Tibial artery (tissue), 4 donors: ENCODE data around the gene CEP131.

Experiments
- DNase-seq, 2 donors: peaks; one replicate each; pipeline ENCODE4 v3.0.0-alpha.2; 2019
- H3K27ac ChIP-seq, 2 donors: fragments of 200-600 bp; sonication (generic) in 1 of 2; 1 replicate in 1 of 2; 2 replicates in 1 of 2; pipeline ENCODE4 v1.5.1; 2018 to 2019; ENCODE audit warnings: mild to moderate bottlenecking in 1 of 2
- H3K27me3 ChIP-seq, 2 donors: fragments of 200-600 bp; sonication (generic) in 1 of 2; one replicate each; pipeline versions ENCODE4 v1.5.1 to v1.6.0; 2016 to 2019
- H3K36me3 ChIP-seq, 3 donors: fragments of 200-600 bp; sonication (generic) in 2 of 3; one replicate each; pipeline ENCODE4 v1.5.1; 2016 to 2019; ENCODE audit warnings: mild to moderate bottlenecking in 2 of 3
- H3K4me1 ChIP-seq, 4 donors: fragments of 200-600 bp; sonication (generic) in 2 of 4; 1 replicate in 3 of 4; 2 replicates in 1 of 4; pipeline ENCODE4 v1.5.1; 2016 to 2019
- H3K4me3 ChIP-seq, 2 donors: fragments of 200-600 bp; sonication (generic) in 1 of 2; 1 replicate in 1 of 2; 2 replicates in 1 of 2; pipeline ENCODE4 v1.5.1; 2018 to 2019; ENCODE audit warnings: mild to moderate bottlenecking in 2 of 2
- H3K9me3 ChIP-seq, 3 donors: fragments of 200-600 bp; sonication (generic) in 1 of 3; one replicate each; pipeline ENCODE4 v1.5.1; 2016 to 2019
- intact Hi-C: fragments of 100-400 bp; cut with DNase I; formaldehyde crosslinking; loops from one replicate; pipeline ENCODE4 v1.15.0; 2023; ENCODE audit warnings: low total_unique reads
- TF ChIP-seq, protein P1 (sequence below), 2 experiments: fragments of 200-600 bp in 1 of 2; fragments of 450-650 bp in 1 of 2; IDR thresholded peaks; one replicate each; pipeline ENCODE4 v1.5.1; 2017 to 2019; ENCODE audit warnings: antibody characterized with exemption in 2 of 2, mild to moderate bottlenecking in 1 of 2, moderate library complexity in 1 of 2

The CEP131 gene

DNA sequence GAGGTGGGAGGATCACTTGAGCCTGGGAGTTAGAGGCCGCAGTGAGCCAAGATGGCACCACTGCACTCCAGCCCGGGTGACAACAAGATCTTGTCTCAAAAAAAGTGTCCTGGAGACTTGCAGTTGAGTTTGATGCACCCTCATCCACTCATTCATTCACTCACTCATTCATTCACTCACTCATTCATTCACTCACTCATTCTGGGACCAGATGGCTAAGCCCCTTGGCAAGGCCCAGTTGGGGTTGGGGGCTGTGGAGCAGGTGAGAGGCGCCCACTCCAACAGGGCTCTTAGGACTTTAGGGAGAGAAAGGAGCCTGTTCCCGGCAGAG, 55.6 kb downstream of the CEP131 start:
- Histone ChIP-seq H3K36me3 (no peaks in the 10 kb centered on the region), H3K27ac (no peak overlapping the region), H3K27me3 (peaks cover 0 to 81% of the 10 kb centered on the region in 2 donors), H3K4me1 (peaks cover 0 to 22% (median 13%) of the 10 kb centered on the region in 4 donors), H3K4me3 (no peak overlapping the region), H3K9me3 (no peaks in the 10 kb centered on the region)
- TF ChIP-seq, protein P1, sequence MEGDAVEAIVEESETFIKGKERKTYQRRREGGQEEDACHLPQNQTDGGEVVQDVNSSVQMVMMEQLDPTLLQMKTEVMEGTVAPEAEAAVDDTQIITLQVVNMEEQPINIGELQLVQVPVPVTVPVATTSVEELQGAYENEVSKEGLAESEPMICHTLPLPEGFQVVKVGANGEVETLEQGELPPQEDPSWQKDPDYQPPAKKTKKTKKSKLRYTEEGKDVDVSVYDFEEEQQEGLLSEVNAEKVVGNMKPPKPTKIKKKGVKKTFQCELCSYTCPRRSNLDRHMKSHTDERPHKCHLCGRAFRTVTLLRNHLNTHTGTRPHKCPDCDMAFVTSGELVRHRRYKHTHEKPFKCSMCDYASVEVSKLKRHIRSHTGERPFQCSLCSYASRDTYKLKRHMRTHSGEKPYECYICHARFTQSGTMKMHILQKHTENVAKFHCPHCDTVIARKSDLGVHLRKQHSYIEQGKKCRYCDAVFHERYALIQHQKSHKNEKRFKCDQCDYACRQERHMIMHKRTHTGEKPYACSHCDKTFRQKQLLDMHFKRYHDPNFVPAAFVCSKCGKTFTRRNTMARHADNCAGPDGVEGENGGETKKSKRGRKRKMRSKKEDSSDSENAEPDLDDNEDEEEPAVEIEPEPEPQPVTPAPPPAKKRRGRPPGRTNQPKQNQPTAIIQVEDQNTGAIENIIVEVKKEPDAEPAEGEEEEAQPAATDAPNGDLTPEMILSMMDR (IDR thresholded peaks at IDR 0.05) = no peak
- intact Hi-C loops = no loop called here
- no peak for DNase-seq

DNA sequence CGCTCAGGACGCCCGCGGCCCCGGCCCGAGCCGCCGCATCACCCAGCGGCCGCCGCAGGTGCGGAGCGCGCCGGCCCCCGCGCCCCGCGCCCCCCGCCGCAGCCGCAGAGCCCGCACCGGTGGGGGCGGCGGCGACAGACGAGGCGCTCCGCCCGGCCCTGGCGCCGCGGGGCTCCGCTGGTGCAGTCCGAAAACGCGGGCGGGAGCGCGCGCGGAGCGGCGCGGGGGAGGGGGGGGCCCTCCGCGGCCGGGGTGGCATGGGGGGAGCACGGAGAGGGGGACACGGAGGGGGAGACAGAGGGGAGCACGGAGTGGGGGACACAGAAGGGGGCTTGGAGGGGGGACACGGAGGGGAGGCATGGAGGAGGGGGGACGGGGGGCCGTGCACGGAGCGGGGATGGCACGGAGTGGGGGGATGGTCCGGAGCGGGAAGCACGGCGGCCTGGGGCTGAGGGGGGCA, 56.7 kb downstream of the CEP131 start, which contains the start of gene AATK:
Gene AATK, minus strand, starts transcription at position 189 of the 460 bp plus-strand sequence. CDS start 229 bp downstream, outside the sequence.
- no peaks in the 10 kb centered on the region for H3K36me3 ChIP-seq
- H3K27ac ChIP-seq = no peak within 1 kb of the TSS
- intact Hi-C loops = no loop called here
- DNase-seq = no peak
- H3K27me3 ChIP-seq = peaks cover 0 to 87% of the 10 kb centered on the region in 2 donors
- TF ChIP-seq, protein P1 (IDR thresholded peaks at IDR 0.05) = no peak
- H3K4me3 ChIP-seq = peak within 1 kb of the TSS; percentile 37 to 46
- no peaks in the 10 kb centered on the region for H3K9me3 ChIP-seq
- H3K4me1 ChIP-seq = peaks cover 0 to 22% (median 13%) of the 10 kb centered on the region in 4 donors

DNA sequence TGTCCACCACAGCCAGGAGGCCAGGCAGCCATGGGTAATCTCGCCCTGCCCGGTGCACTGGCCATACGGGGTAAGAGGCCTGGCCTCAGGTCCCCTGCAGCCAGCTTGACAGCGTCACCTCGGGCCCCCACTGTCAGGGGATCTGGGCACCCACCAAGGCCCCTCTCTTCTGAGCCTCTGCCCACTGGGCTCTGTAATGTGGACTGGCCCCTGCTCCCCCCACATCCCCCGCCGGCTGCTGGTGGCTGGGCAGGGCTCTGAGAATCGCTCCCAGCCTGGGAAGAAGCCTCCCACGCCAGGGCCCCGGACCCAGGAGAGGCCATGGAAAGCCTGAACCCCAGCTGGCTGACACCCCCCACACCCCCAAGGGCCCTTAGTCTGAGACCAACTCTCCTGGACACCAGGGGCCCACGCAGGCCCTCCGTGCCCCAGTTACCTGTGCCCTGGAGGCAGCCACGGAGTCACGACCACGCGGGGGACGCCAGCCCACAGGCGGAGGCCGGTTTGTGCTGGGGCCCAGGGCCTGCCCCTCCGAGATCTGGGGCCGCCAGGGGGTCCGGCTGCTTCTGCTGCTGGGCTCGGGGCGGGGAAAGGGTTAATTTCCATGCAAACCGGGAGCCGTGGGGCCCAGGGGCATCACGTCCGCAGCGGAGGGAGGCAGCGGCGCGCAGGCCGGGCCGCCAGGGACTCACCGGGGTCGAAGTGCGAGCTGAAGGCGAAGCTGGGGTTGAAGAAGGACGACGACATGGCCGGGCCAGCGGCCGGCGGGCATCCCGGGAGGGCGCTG, 57.3 kb downstream of the CEP131 start, which contains the start of gene PVALEF:
Gene PVALEF, plus strand, starts transcription at position 262 of the 787 bp plus-strand sequence. CDS start 15,720 bp downstream, outside the sequence.
- Histone ChIP-seq H3K27me3 (peaks cover 0 to 87% of the 10 kb centered on the region in 2 donors), H3K9me3 (no peaks in the 10 kb centered on the region), H3K4me1 (peaks cover 0 to 22% (median 13%) of the 10 kb centered on the region in 4 donors), H3K36me3 (no peaks in the 10 kb centered on the region), H3K4me3 (peak within 1 kb of the TSS; percentile 37 to 46), H3K27ac (no peak within 1 kb of the TSS)
- DNase-seq = no peak
- intact Hi-C loops = no loop called here
- TF ChIP-seq, protein P1 (IDR thresholded peaks at IDR 0.05) = no peak

DNA sequence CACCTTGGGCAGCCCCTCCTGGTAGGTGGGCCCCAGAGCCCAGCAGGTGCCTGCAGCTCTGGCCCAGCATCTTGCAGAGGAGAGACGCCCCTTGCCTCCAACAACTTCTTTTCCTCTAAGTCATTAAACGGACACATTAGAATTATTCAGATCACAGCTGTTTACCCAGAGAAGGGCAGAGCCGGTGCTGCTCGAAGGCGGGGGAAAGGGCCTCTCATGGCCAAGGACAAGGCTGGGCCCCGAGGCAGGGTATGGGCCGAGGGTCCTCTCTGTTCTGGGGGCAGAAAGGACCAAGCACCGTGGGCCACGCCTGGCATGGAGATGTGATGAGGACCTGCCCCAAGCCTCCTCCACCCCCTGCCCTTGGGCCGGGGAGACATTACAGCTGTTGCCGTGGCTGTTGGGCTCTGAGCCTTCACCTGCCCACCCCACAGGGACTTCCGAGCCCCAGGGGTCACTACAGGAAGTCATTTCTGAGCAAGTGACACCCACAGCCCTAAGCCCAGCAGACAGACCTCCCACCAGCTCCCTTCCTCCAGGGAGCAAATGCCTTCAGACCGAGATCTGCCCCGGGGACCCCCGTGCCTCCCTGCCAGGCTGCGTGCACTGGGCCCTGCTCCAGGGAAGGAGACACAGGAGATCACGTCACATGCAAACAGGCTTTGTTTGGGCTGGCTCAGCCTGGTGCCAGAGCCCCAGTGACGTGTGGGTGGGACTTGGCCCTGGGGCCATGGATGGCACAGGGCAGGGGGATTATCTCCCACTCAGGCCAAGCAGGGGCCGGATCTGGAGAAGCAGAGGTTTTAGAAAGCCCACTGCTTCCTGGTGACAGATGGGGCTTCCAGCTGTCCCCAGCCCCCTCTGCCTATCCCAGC, 58.2 kb downstream of the CEP131 start:
- Histone ChIP-seq H3K36me3 (no peaks in the 10 kb centered on the region), H3K27me3 (peaks cover 0 to 93% of the 10 kb centered on the region in 2 donors), H3K4me1 (peaks cover 0 to 22% (median 16%) of the 10 kb centered on the region in 4 donors), H3K9me3 (no peaks in the 10 kb centered on the region), H3K27ac (no peak overlapping the region), H3K4me3 (no peak overlapping the region)
- intact Hi-C loops = no loop called here
- TF ChIP-seq, protein P1 (IDR thresholded peaks at IDR 0.05) = no peak
- no peak for DNase-seq

DNA sequence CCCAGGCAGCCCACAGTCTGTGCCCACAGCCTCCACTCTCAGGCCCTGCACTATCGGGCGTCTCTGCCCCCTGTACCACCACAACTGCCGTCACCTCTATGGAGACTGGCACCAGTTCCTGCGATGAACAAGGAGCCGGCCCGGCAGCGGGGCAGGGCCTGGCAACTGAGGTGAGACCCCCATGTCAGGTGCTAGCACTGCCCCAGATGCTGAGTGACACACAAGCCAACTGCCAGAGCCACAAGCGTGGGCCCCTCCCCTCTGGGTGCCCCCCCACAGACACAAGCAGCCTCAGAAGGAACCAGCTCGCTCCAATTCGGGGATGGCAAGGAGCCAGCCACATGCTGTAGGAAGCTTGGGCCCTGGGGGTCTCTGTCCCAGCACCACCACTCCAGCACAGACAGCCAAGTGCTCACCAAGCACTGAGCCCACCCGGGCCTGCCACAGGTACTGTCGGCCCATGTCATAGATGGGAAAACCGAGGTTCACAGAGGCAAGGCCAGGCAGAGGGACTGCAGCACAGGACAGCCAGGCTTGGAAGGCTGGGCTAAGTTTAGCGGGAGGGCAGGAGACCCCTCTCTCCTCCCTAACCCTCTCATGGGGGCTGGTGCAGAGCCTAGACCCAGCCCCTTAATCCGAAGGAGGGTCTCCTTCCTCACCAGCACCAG, 58.9 kb downstream of the CEP131 start:
- H3K4me3 ChIP-seq = no peak overlapping the region
- peaks cover 0 to 94% of the 10 kb centered on the region in 2 donors for H3K27me3 ChIP-seq
- no peaks in the 10 kb centered on the region for H3K36me3 ChIP-seq
- DNase-seq = no peak
- H3K9me3 ChIP-seq = no peaks in the 10 kb centered on the region
- intact Hi-C loops = no loop called here
- H3K4me1 ChIP-seq = peaks cover 0 to 22% (median 16%) of the 10 kb centered on the region in 4 donors
- TF ChIP-seq, protein P1 (IDR thresholded peaks at IDR 0.05) = no peak
- H3K27ac ChIP-seq = no peak overlapping the region
